ENCODE data around the gene BTG4.
A peak's percentile ranks its signal among the peaks of the same experiment; 100 is the strongest.

- TF ChIP-seq EZH2phosphoT487 (IDR thresholded peaks at IDR 0.05; ENCODE audit: low read depth), result no peak
- TF ChIP-seq, protein P1, sequence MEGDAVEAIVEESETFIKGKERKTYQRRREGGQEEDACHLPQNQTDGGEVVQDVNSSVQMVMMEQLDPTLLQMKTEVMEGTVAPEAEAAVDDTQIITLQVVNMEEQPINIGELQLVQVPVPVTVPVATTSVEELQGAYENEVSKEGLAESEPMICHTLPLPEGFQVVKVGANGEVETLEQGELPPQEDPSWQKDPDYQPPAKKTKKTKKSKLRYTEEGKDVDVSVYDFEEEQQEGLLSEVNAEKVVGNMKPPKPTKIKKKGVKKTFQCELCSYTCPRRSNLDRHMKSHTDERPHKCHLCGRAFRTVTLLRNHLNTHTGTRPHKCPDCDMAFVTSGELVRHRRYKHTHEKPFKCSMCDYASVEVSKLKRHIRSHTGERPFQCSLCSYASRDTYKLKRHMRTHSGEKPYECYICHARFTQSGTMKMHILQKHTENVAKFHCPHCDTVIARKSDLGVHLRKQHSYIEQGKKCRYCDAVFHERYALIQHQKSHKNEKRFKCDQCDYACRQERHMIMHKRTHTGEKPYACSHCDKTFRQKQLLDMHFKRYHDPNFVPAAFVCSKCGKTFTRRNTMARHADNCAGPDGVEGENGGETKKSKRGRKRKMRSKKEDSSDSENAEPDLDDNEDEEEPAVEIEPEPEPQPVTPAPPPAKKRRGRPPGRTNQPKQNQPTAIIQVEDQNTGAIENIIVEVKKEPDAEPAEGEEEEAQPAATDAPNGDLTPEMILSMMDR (IDR thresholded peaks at IDR 0.05; ENCODE audit: low read depth, low read length), result peak; percentile 47; the same call in 1 of the 2 replicates
Measured at GRCh38 chr11:111454561-111455192, 57.5 kb downstream of the BTG4 start.
